C4-2B (cell line): ENCODE data around the gene DOCK9.

Experiments used
- H3K27ac ChIP-seq: fragments of 450-650 bp; 2 replicates; pipeline ENCODE4 v1.5.1; 2017
- ZFX ChIP-seq: fragments of 450-650 bp; IDR thresholded peaks from 2 replicates; pipeline ENCODE4 v1.6.1; 2017
- TF ChIP-seq, protein P1 (sequence below): fragments of 450-650 bp; conservative IDR thresholded peaks from 2 replicates; pipeline ENCODE4 v1.5.1; 2017; ENCODE audit warnings: mild to moderate bottlenecking

Gene DOCK9

DNA sequence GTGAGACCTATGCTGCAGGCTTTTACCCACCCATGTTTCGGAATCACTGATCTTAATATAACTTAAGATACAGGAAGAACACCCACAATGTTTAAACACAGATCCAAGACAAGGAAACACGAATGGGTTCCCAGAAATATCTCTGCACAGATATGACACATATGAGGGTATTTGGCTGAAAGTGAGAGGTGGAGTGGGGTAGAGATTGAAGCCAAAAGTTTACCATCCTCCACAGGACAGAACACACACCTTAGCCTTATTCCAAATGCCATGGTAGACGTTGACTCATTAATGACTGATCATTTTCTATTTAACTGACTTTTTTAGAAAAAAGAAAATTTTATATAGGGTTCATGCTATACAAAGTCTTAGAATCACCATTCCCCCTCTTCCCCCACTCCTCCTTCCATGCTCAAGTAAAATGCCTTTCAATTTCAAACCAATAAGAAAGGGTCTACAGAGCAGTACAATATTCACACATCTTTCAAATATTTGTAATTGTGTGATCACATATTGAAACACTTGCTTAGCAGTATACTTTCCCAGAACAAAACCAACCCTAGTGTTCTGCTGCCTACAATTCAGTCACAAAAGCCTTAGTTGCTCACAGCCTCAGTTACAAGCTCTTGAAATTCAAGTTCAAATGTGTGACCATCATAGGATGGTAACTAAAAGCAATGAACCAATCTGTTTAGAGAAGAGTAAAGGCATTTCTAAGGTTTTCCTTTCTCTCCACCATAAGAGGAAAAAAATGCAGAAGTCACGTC is 11.8 kb upstream of the DOCK9 start:
- TF ChIP-seq ZFX: no peak
- TF ChIP-seq, protein P1, sequence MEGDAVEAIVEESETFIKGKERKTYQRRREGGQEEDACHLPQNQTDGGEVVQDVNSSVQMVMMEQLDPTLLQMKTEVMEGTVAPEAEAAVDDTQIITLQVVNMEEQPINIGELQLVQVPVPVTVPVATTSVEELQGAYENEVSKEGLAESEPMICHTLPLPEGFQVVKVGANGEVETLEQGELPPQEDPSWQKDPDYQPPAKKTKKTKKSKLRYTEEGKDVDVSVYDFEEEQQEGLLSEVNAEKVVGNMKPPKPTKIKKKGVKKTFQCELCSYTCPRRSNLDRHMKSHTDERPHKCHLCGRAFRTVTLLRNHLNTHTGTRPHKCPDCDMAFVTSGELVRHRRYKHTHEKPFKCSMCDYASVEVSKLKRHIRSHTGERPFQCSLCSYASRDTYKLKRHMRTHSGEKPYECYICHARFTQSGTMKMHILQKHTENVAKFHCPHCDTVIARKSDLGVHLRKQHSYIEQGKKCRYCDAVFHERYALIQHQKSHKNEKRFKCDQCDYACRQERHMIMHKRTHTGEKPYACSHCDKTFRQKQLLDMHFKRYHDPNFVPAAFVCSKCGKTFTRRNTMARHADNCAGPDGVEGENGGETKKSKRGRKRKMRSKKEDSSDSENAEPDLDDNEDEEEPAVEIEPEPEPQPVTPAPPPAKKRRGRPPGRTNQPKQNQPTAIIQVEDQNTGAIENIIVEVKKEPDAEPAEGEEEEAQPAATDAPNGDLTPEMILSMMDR: no peak
- H3K27ac ChIP-seq: no peak overlapping the region

GRCh38 chr13:98988780-98989179 is 10.9 kb upstream of the DOCK9 start:
- TF ChIP-seq, protein P1: no peak
- TF ChIP-seq ZFX: no peak

GRCh38 chr13:98988277-98988676 is 10.4 kb upstream of the DOCK9 start:
- TF ChIP-seq, protein P1: no peak
- no peak for TF ChIP-seq ZFX
- no peak overlapping the region for H3K27ac ChIP-seq

More at GRCh38 chr13:98988780-98989179, 10.9 kb upstream of the DOCK9 start:
- H3K27ac ChIP-seq: no peak overlapping the region

DNA sequence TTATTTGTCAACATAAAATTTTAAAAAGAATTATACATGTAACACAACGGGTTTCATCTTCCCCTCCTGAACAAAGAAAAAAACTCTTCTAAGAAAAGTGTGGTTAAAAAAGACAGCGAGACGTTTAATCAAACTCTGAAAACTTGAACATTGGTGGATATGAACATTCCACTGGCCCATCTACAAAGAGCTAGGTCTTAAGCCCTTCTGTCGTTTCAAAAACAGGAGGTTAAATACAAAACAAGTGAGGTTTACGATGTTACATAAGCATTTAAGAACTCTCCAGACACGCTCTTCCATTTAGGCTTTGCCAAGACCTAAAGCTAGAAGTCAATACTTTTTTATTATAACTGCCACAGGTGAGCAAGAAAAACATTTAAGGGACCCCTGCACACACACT is 9.4 kb upstream of the DOCK9 start:
- TF ChIP-seq, protein P1: no peak
- no peak for TF ChIP-seq ZFX
- H3K27ac ChIP-seq: no peak overlapping the region

GRCh38 chr13:98986226-98986846 is 8.5 kb upstream of the DOCK9 start:
- H3K27ac ChIP-seq: no peak overlapping the region
- TF ChIP-seq, protein P1: no peak
- no peak for TF ChIP-seq ZFX

DNA sequence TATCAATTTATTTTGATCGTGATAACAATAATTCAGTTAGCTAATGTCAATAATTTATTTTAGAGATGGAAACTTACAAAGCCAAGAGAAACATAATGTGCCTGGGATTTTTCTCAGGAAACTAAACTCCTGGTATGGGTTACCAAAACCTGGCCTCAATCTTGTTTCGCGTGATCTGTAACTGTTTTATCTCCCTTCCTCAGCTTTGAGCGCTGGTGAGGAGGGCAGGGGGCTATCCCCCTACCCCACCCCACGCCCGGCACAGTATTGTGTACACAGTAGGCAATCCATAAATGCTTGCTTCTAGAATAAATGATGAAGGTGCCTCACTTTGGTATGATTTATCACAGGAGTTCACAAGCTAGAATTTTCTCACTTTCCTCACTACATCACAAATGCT is 7.7 kb upstream of the DOCK9 start:
- TF ChIP-seq, protein P1: no peak
- no peak for TF ChIP-seq ZFX

DNA sequence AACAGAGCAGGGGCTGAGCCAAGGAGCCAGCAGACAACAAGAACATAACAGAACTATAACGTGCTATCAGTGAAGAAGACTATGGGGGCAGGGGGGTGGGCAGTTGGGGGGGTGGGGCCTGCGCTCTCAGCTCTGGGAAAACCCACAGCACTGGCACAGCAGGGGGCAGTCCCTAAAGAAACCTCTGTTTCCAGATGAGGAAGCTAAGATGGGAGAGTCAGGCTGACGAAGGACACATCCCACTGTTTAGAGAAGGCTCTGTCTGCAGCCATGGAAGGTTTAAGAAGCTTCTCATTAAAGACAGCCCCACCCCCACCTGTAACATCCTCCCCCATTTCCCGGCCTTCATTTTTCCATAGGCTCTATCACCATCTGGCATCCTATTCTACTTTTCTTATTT is 7.1 kb upstream of the DOCK9 start:
- TF ChIP-seq, protein P1: no peak
- TF ChIP-seq ZFX: no peak
- H3K27ac ChIP-seq: no peak overlapping the region

More for the DNA sequence above, 7.7 kb upstream of the DOCK9 start:
- no peak overlapping the region for H3K27ac ChIP-seq
